Activated CD4-positive, alpha-beta T cell treated with anti-CD3 and anti-CD28 coated beads, Interleukin-2, amount 50 U/mL, for 48 hours (primary cell): ENCODE data around the gene KANSL1L.

Experiments
- DNase-seq, 2 experiments: peaks; one replicate each; pipeline ENCODE4 v3.0.0-alpha.2; 2020

Gene KANSL1L

GRCh38 chr2:210174086-210174485 lies 2.9 kb upstream of the KANSL1L start:
- DNase-seq: no peak

GRCh38 chr2:210172219-210172575 lies 988 bp upstream of the KANSL1L start:
- DNase-seq: no peak

DNA sequence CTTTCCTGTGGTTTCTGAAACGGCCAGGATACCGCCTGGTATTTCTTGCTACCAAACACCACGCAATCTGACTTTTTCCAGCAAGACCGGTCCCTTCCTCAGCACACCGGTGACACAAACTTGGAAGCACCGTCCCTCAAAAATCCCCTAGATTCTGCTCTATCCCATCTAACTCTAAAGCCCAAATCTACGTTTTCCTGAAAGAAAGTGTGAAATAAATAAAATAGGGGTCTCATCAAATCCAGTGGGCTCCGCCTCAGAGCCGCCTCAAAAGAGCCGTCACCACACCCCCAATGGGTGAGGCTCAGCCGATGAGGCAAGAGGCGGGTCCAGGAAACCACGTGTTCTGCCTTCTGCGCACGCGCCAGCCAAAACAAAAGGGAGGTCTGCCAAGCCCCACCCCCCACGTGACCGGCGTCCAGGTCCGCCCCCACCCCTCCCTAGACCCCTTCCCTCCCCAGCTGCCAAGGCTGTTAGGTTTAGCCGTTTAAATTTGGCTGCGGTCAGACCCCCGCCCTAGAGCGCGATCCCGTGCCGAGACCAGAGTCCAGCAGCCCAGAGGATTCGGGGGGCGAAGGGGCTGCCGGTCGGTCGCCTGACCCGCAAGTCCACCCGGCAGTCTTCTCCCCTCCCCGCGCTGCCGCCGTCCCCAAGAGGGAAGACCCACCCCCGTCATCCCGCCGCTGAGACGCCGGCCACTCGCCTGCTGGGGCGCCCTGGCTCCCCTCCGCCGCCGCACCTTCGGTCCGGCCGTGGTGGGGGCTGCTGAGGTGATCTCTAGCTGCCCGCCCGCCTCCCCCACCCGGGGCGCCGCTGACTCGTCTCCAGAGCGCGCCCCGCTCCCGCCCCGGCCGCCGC lies 534 bp downstream of the KANSL1L start:
- DNase-seq: peak; percentile 97 to 98

GRCh38 chr2:210170196-210170445 lies 1.1 kb downstream of the KANSL1L start:
- DNase-seq: no peak

DNA sequence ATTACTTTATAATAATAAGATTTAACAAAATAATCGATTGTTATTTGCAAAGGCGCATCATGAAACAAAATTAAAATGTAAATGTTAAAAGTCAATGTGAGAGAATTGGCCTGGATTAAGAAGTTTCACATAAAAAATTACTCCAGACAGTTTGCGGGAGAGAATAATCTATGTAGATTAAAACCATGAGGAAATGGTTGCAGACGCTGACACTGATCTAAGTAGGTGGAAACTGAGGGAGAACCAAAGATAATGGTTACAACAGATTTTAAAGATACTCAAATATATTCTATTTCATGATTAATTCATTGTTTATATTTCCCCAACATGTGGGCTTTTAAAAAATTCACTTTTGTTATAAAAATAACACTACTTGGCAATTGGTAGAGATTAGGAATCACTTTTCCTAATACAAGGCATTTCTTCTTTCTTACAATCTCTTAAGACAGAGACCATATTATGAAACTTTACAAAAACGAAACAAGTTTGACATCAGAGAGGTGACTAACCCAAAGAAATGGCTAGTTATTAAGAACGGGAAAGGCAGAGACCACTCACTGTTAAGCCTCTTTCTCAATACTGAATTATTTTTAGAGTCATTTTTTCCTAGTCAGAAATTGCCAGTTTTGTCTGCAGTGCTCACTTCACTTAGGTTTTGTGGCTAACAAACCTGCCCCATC lies 1.6 kb downstream of the KANSL1L start:
- DNase-seq: no peak

- DNase-seq: no peak
Observed at GRCh38 chr2:210167227-210167626, 4.0 kb downstream of the KANSL1L start.

GRCh38 chr2:210162466-210163124 lies 8.6 kb downstream of the KANSL1L start:
- no peak for DNase-seq

DNA sequence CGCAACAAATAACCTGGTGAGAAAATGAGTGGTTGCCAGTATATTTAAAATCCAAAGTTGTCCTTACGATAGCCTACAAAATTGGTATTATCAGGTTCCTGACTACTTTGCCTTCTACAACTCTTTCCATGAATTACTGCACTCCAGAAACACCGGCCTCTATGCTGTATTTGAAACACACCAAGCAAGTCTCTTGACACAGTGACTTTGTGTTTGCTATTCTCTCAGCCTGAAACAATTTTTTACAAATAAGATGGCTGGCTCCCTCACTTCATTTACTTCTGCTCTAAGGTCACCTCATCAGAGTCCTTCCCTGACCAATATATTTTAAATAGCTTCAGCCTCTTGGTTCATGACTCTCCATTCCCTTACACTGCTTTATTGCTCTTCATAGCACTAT lies 12.2 kb downstream of the KANSL1L start:
- no peak for DNase-seq

- no peak for DNase-seq
Observed at GRCh38 chr2:210158236-210158635, 13.0 kb downstream of the KANSL1L start.

DNA sequence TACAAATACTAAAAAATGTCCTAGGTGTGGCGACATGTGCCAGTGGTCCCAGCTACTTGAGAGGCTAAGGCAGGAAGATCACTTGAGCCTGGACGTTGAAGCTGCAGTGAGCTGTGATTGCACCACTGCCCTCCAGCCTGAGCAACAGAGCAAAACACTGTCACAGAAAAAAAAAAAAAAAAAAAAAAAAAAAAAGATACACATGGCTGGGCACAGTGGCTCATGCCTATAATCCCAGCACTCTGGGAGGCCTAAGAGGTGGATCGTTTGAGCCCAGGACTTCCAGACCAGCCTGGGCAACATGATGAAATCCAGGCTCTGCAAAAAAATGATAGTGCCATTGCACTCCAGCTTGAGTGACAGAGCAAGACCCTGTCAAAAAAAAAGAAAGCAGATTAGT lies 13.7 kb downstream of the KANSL1L start:
- no peak for DNase-seq

- DNase-seq: no peak
Observed at GRCh38 chr2:210147614-210148013, 23.6 kb downstream of the KANSL1L start.

DNA sequence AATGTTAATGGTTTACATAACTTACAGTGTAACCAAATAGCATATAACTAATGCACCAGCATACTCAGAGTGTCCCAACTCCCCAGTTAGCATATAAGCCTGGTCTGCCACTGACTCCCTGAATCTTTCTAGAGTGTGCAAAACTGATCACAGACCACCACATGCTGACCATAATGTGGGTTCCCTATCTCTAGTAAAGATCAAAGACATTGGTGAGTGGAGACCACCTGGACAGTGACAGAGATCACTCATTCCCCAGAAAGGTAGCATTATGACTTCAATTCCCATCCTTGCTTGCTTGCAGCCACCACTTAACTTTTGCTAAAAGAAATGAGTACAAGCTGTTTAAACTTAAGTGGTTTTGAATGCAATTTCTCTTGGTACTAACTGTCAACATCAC lies 39.0 kb downstream of the KANSL1L start:
- no peak for DNase-seq

DNA sequence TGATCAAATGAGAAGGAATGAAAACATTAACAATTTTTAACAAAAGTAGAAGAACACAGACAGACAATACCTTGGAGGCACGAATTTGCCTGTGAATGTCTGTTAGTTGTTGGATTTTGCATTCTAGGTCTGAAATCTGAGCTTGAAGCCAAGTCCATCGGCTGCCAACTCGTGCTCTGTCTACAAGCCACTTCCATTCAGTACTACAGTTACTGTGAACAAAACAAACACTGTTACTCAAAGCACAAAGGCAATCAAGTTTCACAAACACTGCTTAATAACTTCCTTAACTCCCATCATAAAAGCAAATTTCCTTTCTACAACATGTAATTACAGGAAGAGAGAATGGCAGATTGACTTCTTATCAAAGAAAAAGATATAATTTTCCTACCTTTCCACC lies 42.2 kb downstream of the KANSL1L start:
- DNase-seq: no peak

DNA sequence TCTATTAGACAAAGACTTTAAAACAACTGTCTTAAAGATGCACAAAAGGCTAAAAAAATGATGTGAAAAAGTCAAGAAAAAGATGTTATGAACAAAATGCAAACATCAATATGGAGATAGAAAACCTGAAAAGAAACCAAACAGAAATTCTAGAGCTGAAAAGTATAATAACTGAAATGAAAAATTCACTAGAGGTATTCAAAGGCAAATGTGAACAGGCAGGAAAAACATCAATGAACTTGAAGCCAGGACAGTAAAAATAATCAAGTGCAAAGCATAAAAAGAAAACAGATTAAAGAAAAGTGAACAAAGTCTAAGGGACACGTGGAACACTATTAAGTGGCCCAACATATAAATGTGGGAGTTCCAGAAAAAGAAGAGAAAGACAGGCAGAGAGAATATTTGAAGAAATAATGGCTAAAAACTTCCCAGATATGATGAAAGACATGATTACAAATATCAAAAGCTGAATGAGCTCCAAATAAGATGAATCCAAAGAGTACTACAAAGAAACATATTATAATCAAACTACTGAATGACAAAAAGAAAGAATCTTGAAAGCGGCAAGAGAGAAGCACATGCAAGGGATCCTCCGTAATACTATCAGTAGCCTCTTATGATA lies 57.5 kb downstream of the KANSL1L start:
- no peak for DNase-seq

- DNase-seq: no peak
Observed at GRCh38 chr2:210112871-210113270, 58.3 kb downstream of the KANSL1L start.

DNA sequence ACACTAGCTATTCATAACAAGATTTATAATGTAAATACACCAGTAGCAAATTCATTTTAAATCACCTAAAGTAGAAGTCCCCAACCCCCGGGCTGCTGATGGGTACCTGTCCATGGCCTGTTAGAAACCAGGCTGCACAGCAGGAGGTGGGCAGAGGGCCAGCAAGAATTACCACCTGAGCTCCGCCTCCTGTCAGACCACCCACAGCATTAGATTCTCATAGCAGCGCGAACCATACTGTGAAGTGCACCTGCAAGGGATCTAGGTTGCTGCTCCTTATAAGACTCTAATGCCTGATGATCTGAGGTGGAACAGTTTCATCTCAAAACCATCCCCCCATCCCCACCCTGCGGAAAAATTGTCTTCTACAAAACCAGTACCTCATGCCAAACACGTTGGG lies 71.3 kb downstream of the KANSL1L start:
- DNase-seq: no peak

DNA sequence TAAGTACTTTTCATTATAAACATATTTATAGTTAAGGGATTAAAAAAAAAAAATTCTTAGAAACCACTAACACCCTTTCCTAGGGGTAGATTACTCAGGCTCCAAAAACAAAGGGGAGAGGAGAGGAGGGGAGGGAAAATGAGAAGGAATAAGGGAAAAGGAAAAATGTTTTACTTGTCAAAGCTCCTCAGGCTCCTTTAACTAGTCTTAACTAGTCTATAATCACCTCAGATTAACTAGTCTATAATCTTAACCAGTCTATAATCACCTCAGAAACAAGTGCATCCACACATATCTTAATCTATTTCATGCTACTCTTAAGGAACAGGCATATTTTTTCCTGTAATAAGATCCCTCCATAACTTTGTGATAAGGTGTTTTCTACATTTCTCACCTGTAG lies 76.4 kb downstream of the KANSL1L start:
- no peak for DNase-seq

- DNase-seq: no peak
Observed at GRCh38 chr2:210092791-210093190, 78.4 kb downstream of the KANSL1L start.

- no peak for DNase-seq
Observed at GRCh38 chr2:210086930-210087329, 84.3 kb downstream of the KANSL1L start.

GRCh38 chr2:210086292-210086691 lies 84.9 kb downstream of the KANSL1L start:
- DNase-seq: no peak

- no peak for DNase-seq
Observed at GRCh38 chr2:210072922-210073509, 98.2 kb downstream of the KANSL1L start.

GRCh38 chr2:210072493-210072892 lies 98.7 kb downstream of the KANSL1L start:
- DNase-seq: no peak

DNA sequence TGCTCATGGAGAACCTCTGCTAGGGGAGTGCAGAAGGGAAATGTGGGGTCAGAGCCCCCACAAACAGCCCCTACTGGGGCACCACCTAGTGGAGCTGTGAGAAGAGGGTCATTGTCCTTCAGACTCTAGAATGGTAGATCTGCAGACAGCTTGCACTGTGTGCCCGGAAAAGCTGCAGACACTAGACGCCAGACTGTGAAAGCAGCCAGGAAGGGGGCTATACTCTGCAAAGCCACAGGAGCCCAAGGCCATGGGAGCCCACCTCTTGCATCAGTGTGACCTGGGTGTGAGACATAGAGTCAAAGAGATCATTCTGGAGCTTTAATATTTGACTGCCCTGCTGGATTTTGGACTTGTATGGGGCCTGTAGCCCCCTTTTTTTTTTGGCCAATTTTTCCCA lies 107.9 kb downstream of the KANSL1L start:
- no peak for DNase-seq
